GM12892 (cell line): ENCODE measurements around the gene DEF6.
"Not testable (repeated sequence)": the region's sequence is repeated elsewhere in the genome, so short reads cannot be mapped to it uniquely, and the experiment has no call there.

ENCODE experiments used
- DNase-seq: peaks from one replicate; pipeline ENCODE4 v3.0.0; 2011; ENCODE audit not compliant: insufficient read length
- FAIRE-seq: peaks from 2 replicates; lab custom pipeline; 2011; peaks lifted over from hg19 to GRCh38; lab: Jason Lieb, UNC
- POLR2A ChIP-seq: IDR thresholded peaks from 2 replicates; pipeline ENCODE4 v1.6.1; 2011; ENCODE audit warnings: low read depth, low read length, control low read depth
- POLR2AphosphoS5 ChIP-seq: IDR thresholded peaks from 2 replicates; pipeline ENCODE4 v1.6.1; 2011; ENCODE audit warnings: low read depth, low read length, control low read depth
- TAF1 ChIP-seq: IDR thresholded peaks from 2 replicates; pipeline ENCODE4 v1.6.1; 2011; ENCODE audit warnings: low read depth, mild to moderate bottlenecking, control low read depth, low read length, borderline replicate concordance

DEF6 gene

GRCh38 chr6:35302604-35303241 is 5.1 kb downstream of the DEF6 start:
- peak; percentile 87 for FAIRE-seq
- 0 out of 2 replicates have a peak, but pooled peaks have one; percentile 18 for TF ChIP-seq TAF1
- TF ChIP-seq POLR2AphosphoS5: no peak
- peak; percentile 69 for TF ChIP-seq POLR2A
- DNase-seq: peak; percentile 62

GRCh38 chr6:35304299-35304698 is 6.7 kb downstream of the DEF6 start:
- no peak for DNase-seq
- no peak for FAIRE-seq
- TF ChIP-seq POLR2A: no peak
- no peak for TF ChIP-seq TAF1
- no peak for TF ChIP-seq POLR2AphosphoS5

GRCh38 chr6:35305117-35305516 is 7.5 kb downstream of the DEF6 start:
- TF ChIP-seq POLR2AphosphoS5: no peak
- no peak for TF ChIP-seq POLR2A
- TF ChIP-seq TAF1: no peak
- DNase-seq: no peak
- no peak for FAIRE-seq

- not testable (repeated sequence) for DNase-seq, FAIRE-seq
Measured at GRCh38 chr6:35307138-35307537, 9.5 kb downstream of the DEF6 start.

GRCh38 chr6:35308543-35308942 is 10.9 kb downstream of the DEF6 start:
- FAIRE-seq, DNase-seq: not testable (repeated sequence)

GRCh38 chr6:35309611-35310264 is 12.1 kb downstream of the DEF6 start:
- no peak for FAIRE-seq
- no peak for TF ChIP-seq POLR2A
- no peak for TF ChIP-seq POLR2AphosphoS5
- no peak for TF ChIP-seq TAF1
- no peak for DNase-seq

GRCh38 chr6:35310265-35310831 is 12.7 kb downstream of the DEF6 start:
- DNase-seq (no peak), FAIRE-seq (no peak)
- no peak for TF ChIP-seq POLR2A
- TF ChIP-seq POLR2AphosphoS5: no peak
- TF ChIP-seq TAF1: no peak

- FAIRE-seq (peak; percentile 82), DNase-seq (no peak)
- no peak for TF ChIP-seq TAF1
- TF ChIP-seq POLR2AphosphoS5: 0 out of 2 replicates have a peak, but pooled peaks have one; percentile 58
Measured at GRCh38 chr6:35311390-35312075, 13.9 kb downstream of the DEF6 start.

- FAIRE-seq (no peak), DNase-seq (no peak)
- TF ChIP-seq POLR2A: no peak
Measured at GRCh38 chr6:35312076-35312800, 14.6 kb downstream of the DEF6 start.

- DNase-seq (no peak), FAIRE-seq (no peak)
- TF ChIP-seq POLR2AphosphoS5 (no peak), TAF1 (no peak), POLR2A (no peak)
Measured at GRCh38 chr6:35312807-35313206, 15.2 kb downstream of the DEF6 start.

GRCh38 chr6:35317483-35318195 is 20.0 kb downstream of the DEF6 start:
- no peak for FAIRE-seq
- TF ChIP-seq TAF1: no peak
- TF ChIP-seq POLR2A: no peak
- TF ChIP-seq POLR2AphosphoS5: no peak
- no peak for DNase-seq
